ENCODE data around the gene TRIM31. TPM values are rescaled to one million over a fixed set of nuclear protein-coding genes. Genes with fewer than 3 reads are reported as not detected.

The TRIM31 gene
- polyA plus RNA-seq, 2 of the 4 experiments (the other 2 are of a cell fraction), result 2.9 to 3.2 TPM

DNA sequence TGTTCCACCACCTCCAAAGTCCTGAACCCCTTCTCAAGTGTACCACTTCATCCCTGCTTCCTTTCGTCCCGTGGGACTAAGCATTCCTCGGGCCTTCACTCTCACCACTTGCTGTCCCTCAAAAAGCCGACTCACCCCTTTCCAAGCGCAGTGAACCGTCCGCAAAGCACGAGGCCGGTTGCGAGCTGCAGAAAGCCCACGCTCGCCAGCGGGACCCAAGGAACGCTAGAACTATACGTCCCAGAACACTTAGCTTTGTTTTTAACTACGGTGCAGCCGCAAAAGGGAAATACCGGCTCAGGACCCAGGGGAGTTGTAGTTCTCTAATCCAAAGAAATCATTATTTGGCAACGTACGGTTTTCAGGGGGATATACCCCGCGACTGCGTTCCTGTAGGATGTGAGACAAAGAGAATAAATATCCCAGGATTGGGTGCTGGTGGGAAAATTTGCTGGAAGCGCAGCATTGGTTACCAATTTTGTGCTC lies 52.2 kb downstream of the TRIM31 start:
- POLR2A ChIA-PET, result interaction anchor here (0.7 to 1.5 kb wide), 4 partner anchors 13 to 174 kb away, joined by 3 to 10 read pairs (median 3); no protein-coding TSS in a partner anchor
- TF ChIP-seq HDAC2 (IDR thresholded peaks at IDR 0.05) (peak; percentile 63; the same call in 1 of the 2 replicates), HOXB13 (CRISPR knock-in tag; IDR thresholded peaks at IDR 0.05; ENCODE audit: low read depth) (no peak), PHF8 (IDR thresholded peaks at IDR 0.05; ENCODE audit: borderline replicate concordance, low read depth) (peak; percentile 76; the same call in 1 of the 2 replicates), NFE2L2 (conservative IDR thresholded peaks at IDR 0.05; ENCODE audit: low read length) (no peak), POLR2A (IDR thresholded peaks at IDR 0.05; ENCODE audit: low read length) (no peak), SREBF2 (IDR thresholded peaks at IDR 0.05) (no peak), KDM5A (IDR thresholded peaks at IDR 0.05) (peak; percentile 89), HOXA7 (CRISPR knock-in tag; IDR thresholded peaks at IDR 0.05) (no peak), ZFP36 (IDR thresholded peaks at IDR 0.05; ENCODE audit: borderline replicate concordance, partially characterized antibody) (no peak)
- TF ChIP-seq, protein P1, sequence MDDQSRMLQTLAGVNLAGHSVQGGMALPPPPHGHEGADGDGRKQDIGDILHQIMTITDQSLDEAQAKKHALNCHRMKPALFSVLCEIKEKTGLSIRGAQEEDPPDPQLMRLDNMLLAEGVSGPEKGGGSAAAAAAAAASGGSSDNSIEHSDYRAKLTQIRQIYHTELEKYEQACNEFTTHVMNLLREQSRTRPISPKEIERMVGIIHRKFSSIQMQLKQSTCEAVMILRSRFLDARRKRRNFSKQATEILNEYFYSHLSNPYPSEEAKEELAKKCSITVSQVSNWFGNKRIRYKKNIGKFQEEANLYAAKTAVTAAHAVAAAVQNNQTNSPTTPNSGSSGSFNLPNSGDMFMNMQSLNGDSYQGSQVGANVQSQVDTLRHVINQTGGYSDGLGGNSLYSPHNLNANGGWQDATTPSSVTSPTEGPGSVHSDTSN (IDR thresholded peaks at IDR 0.05), result 0 out of 2 replicates have a peak, but pooled peaks have one; percentile 6
- 0% methylated on average over 23 of the region's 24 CpGs for WGBS (ENCODE audit: missing lambda C conversion rate)
- peak overlapping the region; percentile 78 to 95 for H3K27ac ChIP-seq
- CTCF ChIA-PET, result interaction anchor here (0.8 to 1.8 kb wide), 6 partner anchors 14 to 407 kb away, joined by 3 to 4 read pairs (median 3); no protein-coding TSS in a partner anchor
- peak overlapping the region; percentile 82 for H3K4me2 ChIP-seq
- DNase-seq (ENCODE audit: low read depth in 1 of 2, low spot score in 1 of 2) (no peak), FAIRE-seq (no peak), ATAC-seq (peak in 1 of 2 experiments; percentile 6; a peak in 3 of 6 replicates)
- no peaks in the 10 kb centered on the region for H3K9me3 ChIP-seq
- H3K4me1 ChIP-seq, result peaks cover 22% of the 10 kb centered on the region
- peak overlapping the region; percentile 69 for H3K4me3 ChIP-seq

DNA sequence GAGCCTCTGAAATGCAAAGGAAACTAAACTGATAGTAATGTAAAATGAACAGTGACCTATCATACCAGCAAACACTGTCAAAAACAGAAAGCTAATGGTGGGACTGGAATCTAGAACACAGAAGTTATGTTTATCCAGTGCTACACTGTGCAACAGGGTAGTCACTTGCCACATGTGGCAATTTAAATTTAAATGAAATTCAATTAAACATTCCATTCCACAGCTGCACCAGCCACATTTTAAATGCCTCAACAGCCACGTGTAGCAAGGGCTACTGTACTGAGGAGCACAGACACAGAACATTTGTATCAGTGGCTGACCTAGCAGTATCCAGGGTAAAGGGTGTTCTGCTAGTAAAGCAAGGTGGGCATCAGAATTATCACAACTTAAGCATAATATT lies 57.4 kb downstream of the TRIM31 start:
- ATAC-seq, result no peak
- ChIA-PET CTCF (no interaction called here), POLR2A (no interaction called here)
- TF ChIP-seq FOSB (CRISPR knock-in tag; IDR thresholded peaks at IDR 0.05) (no peak), MAFK (IDR thresholded peaks at IDR 0.05; ENCODE audit: partially characterized antibody) (no peak), RAD21 (conservative IDR thresholded peaks at IDR 0.05 in 1 of 2, IDR thresholded peaks at IDR 0.05 in 1 of 2) (no peak), FOXS1 (CRISPR knock-in tag; IDR thresholded peaks at IDR 0.05) (no peak), RCOR1 (IDR thresholded peaks at IDR 0.05; ENCODE audit: low read depth, low read length) (no peak), NFE2L2 (conservative IDR thresholded peaks at IDR 0.05; ENCODE audit: low read length) (no peak), POLR2AphosphoS2 (conservative IDR thresholded peaks at IDR 0.05; ENCODE audit: low read length) (no peak), HOXB5 (CRISPR knock-in tag; IDR thresholded peaks at IDR 0.05) (no peak), HOXA7 (CRISPR knock-in tag; IDR thresholded peaks at IDR 0.05) (no peak), RARB (CRISPR knock-in tag; IDR thresholded peaks at IDR 0.05) (no peak)
- TF ChIP-seq, protein P2, sequence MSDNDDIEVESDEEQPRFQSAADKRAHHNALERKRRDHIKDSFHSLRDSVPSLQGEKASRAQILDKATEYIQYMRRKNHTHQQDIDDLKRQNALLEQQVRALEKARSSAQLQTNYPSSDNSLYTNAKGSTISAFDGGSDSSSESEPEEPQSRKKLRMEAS (IDR thresholded peaks at IDR 0.05), result no peak
- TF ChIP-seq, protein P3, sequence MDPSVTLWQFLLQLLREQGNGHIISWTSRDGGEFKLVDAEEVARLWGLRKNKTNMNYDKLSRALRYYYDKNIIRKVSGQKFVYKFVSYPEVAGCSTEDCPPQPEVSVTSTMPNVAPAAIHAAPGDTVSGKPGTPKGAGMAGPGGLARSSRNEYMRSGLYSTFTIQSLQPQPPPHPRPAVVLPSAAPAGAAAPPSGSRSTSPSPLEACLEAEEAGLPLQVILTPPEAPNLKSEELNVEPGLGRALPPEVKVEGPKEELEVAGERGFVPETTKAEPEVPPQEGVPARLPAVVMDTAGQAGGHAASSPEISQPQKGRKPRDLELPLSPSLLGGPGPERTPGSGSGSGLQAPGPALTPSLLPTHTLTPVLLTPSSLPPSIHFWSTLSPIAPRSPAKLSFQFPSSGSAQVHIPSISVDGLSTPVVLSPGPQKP (IDR thresholded peaks at IDR 0.05; ENCODE audit: low read depth, low read length), result no peak
- TF ChIP-seq, protein P4, sequence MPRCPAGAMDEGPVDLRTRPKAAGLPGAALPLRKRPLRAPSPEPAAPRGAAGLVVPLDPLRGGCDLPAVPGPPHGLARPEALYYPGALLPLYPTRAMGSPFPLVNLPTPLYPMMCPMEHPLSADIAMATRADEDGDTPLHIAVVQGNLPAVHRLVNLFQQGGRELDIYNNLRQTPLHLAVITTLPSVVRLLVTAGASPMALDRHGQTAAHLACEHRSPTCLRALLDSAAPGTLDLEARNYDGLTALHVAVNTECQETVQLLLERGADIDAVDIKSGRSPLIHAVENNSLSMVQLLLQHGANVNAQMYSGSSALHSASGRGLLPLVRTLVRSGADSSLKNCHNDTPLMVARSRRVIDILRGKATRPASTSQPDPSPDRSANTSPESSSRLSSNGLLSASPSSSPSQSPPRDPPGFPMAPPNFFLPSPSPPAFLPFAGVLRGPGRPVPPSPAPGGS (IDR thresholded peaks at IDR 0.05), result no peak
- no peak overlapping the region for H3K4me2 ChIP-seq
- H3K9me3 ChIP-seq, result no peaks in the 10 kb centered on the region
- WGBS (ENCODE audit: missing lambda C conversion rate), result 28% methylated on average over 1 of the region's 1 CpG
- DNase-seq (ENCODE audit: low read depth in 1 of 2, low spot score in 1 of 2), result no peak
- H3K4me3 ChIP-seq, result no peak overlapping the region
- peaks cover 7% of the 10 kb centered on the region for H3K4me1 ChIP-seq
- no peak overlapping the region for H3K27ac ChIP-seq
- FAIRE-seq, result no peak

DNA sequence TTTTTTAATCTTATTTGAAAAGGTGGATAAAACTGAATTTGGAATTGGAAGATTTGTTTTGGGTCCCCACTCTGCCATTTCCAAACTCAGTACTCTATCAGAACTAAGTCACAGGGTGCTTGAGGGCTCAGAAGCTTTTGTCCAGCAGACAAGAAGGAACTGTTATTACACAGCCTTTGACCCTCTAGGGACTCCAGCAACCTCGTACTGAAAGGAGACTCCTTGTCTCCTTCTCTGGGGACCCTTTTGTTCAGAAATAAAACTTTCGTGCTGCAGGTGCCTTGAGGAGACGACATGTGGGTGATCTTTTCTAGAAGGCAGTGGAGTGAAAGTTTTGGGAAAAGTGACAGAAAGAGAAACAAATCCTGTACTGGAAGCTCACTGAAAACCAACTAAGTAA lies 59.2 kb downstream of the TRIM31 start:
- no peak overlapping the region for H3K4me3 ChIP-seq
- H3K4me1 ChIP-seq, result no peaks in the 10 kb centered on the region
- DNase-seq (ENCODE audit: low read depth in 1 of 2, low spot score in 1 of 2), result no peak
- no peak overlapping the region for H3K27ac ChIP-seq
- ChIA-PET CTCF (no interaction called here), POLR2A (no interaction called here)
- 60% methylated on average over 3 of the region's 3 CpGs for WGBS (ENCODE audit: missing lambda C conversion rate)
- H3K4me2 ChIP-seq, result no peak overlapping the region
- ATAC-seq, result no peak
- H3K9me3 ChIP-seq, result no peaks in the 10 kb centered on the region
- FAIRE-seq, result no peak
- no peak for TF ChIP-seq MYC (IDR thresholded peaks at IDR 0.05; ENCODE audit: borderline replicate concordance, low read length)
- no peak for TF ChIP-seq NPAS2 (CRISPR knock-in tag; IDR thresholded peaks at IDR 0.05; ENCODE audit: borderline replicate concordance)
- TF ChIP-seq HDAC2 (IDR thresholded peaks at IDR 0.05), result no peak
- no peak for TF ChIP-seq ZNF302 (CRISPR knock-in tag; IDR thresholded peaks at IDR 0.05)
- no peak for TF ChIP-seq KDM1A (IDR thresholded peaks at IDR 0.05; ENCODE audit: low read depth)
- TF ChIP-seq, protein P2 (IDR thresholded peaks at IDR 0.05), result no peak
- TF ChIP-seq TP53 (CRISPR knock-in tag; IDR thresholded peaks at IDR 0.05), result no peak
- no peak for TF ChIP-seq MAFK (IDR thresholded peaks at IDR 0.05; ENCODE audit: partially characterized antibody)
- no peak for TF ChIP-seq RARB (CRISPR knock-in tag; IDR thresholded peaks at IDR 0.05)
- TF ChIP-seq HEYL (CRISPR knock-in tag; IDR thresholded peaks at IDR 0.05), result no peak
- TF ChIP-seq, protein P1 (IDR thresholded peaks at IDR 0.05), result no peak
- TF ChIP-seq JUNB (IDR thresholded peaks at IDR 0.05), result no peak
- no peak for TF ChIP-seq CHD2 (IDR thresholded peaks at IDR 0.05; ENCODE audit: low read length, partially characterized antibody)
- TF ChIP-seq ZSCAN20 (CRISPR knock-in tag; IDR thresholded peaks at IDR 0.05), result no peak
- no peak for TF ChIP-seq BHLHE40 (IDR thresholded peaks at IDR 0.05; ENCODE audit: low read depth, low read length)
- no peak for TF ChIP-seq ZFP36 (IDR thresholded peaks at IDR 0.05; ENCODE audit: borderline replicate concordance, partially characterized antibody)
